HCT116 (cell line): ENCODE measurements around the gene SLC30A3. TPM values are rescaled to one million over a fixed set of nuclear protein-coding genes. Genes with fewer than 3 reads are reported as not detected.

Experiments used
- ATAC-seq: fragments of 200-7000 bp; cut with Tn5 transposase; 2 replicates; pipeline ENCODE4 v1.9.1; 2020; ENCODE audit warnings: mild to moderate bottlenecking, moderate library complexity
- BruUV-seq: library from RNA; stranded (reverse); fragments of 400-500 nt; replicated peaks from 2 replicates; lab custom pipeline; 2021; lab: Mats Ljungman, UMichigan
- CTCF ChIA-PET: fragments of 300-600 bp; sonication (Branson Sonifier 250); formaldehyde crosslinking; loops from one replicate; lab custom pipeline; 2021; ENCODE audit warnings: antibody characterized with exemption; lab: Charles Lee
- POLR2A ChIA-PET: fragments of 300-600, 350-600 bp; sonication (Branson Sonifier 250); formaldehyde crosslinking; loops from one replicate; lab custom pipeline; 2021; ENCODE audit warnings: antibody characterized with exemption; lab: Charles Lee
- RAD21 ChIA-PET, 2 experiments: fragments of 300-600 bp; sonication (Branson Sonifier 250); formaldehyde crosslinking; loops; one replicate each; lab custom pipeline; 2023; ENCODE audit warnings: low total read pairs in 2 of 2; ENCODE audit not compliant: uncharacterized antibody in 2 of 2, unreplicated experiment in 2 of 2, low non-redundant PET in 1 of 2; lab: Charles Lee
- DNase-seq: peaks from one replicate; pipeline ENCODE4 v3.0.0-alpha.2; 2010; ENCODE audit warnings: low read depth, low spot score
- H2AFZ ChIP-seq: fragments of 200-600 bp; shearing (Covaris generic), sonication (generic); 2 replicates; pipeline ENCODE4 v1.6.1; 2017; ENCODE audit warnings: low read depth, mixed run types, mixed read lengths, antibody characterized with exemption, low read length; ENCODE audit not compliant: poor library complexity, severe bottlenecking
- H3K27ac ChIP-seq: 2 replicates; pipeline ENCODE4 v1.5.1; 2012; ENCODE audit warnings: low read depth, low read length
- H3K27me3 ChIP-seq: fragments of 200-600 bp; sonication (generic); 2 replicates; pipeline ENCODE4 v1.6.1; 2016; ENCODE audit warnings: mixed run types, low read length, mixed read lengths; ENCODE audit not compliant: insufficient read depth
- H3K36me3 ChIP-seq, 2 experiments: fragments of 200-500 bp in 1 of 2; fragments of 200-600 bp in 1 of 2; sonication (Bioruptor generic) in 1 of 2; sonication (generic) in 1 of 2; 2 replicates each; pipeline versions ENCODE4 v1.5.1 to v1.6.1; 2014 to 2016; ENCODE audit warnings: low read length in 2 of 2, inconsistent platforms in 1 of 2, mixed read lengths in 1 of 2, mixed run types in 1 of 2; ENCODE audit not compliant: insufficient read depth in 2 of 2, control insufficient read depth in 1 of 2
- H3K4me1 ChIP-seq, 2 experiments: fragments of 200-600 bp in 1 of 2; sonication (generic) in 1 of 2; 2 replicates each; pipeline versions ENCODE4 v1.5.1 to v1.6.1; 2012 to 2017; ENCODE audit warnings: low read length in 2 of 2, inconsistent platforms in 1 of 2, mild to moderate bottlenecking in 1 of 2, mixed read lengths in 1 of 2, mixed run types in 1 of 2, moderate library complexity in 1 of 2; ENCODE audit not compliant: insufficient read depth in 2 of 2, control insufficient read depth in 1 of 2
- H3K4me2 ChIP-seq: fragments of 200-600 bp; sonication (generic); 2 replicates; pipeline ENCODE4 v1.6.1; 2017; ENCODE audit warnings: mixed run types, low read length, mixed read lengths
- H3K4me3 ChIP-seq, 2 experiments: fragments of 200-600 bp in 1 of 2; sonication (generic) in 1 of 2; replicated peaks in 1 of 2; 2 replicates each; pipeline ENCODE4 v1.5.1; 2011 to 2016; ENCODE audit warnings: low read length in 2 of 2, control low read depth in 1 of 2, low read depth in 1 of 2, mild to moderate bottlenecking in 1 of 2, mixed read lengths in 1 of 2, mixed run types in 1 of 2
- H3K79me2 ChIP-seq: fragments of 200-600 bp; sonication (generic); 2 replicates; pipeline ENCODE4 v1.6.1; 2017; ENCODE audit warnings: mild to moderate bottlenecking, mixed run types, low read length, moderate library complexity, mixed read lengths; ENCODE audit not compliant: insufficient read depth
- H3K9ac ChIP-seq: fragments of 200-600 bp; sonication (generic); 2 replicates; pipeline ENCODE4 v1.6.1; 2016; ENCODE audit warnings: low read length, mixed read lengths
- H3K9me2 ChIP-seq: fragments of 200-600 bp; sonication (generic), shearing (Covaris generic); 2 replicates; pipeline ENCODE4 v1.6.1; 2017; ENCODE audit warnings: mixed run types, mild to moderate bottlenecking, moderate library complexity; ENCODE audit not compliant: insufficient read depth
- H3K9me3 ChIP-seq, 2 experiments: fragments of 200-500 bp in 1 of 2; fragments of 200-600 bp in 1 of 2; sonication (Bioruptor generic) in 1 of 2; sonication (generic) in 1 of 2; 2 replicates each; pipeline ENCODE4 v1.6.1; 2014 to 2017; ENCODE audit warnings: low read length in 2 of 2, mixed read lengths in 2 of 2, inconsistent platforms in 1 of 2, low read depth in 1 of 2, mild to moderate bottlenecking in 1 of 2, mixed run types in 1 of 2, moderate library complexity in 1 of 2; ENCODE audit not compliant: control insufficient read depth in 1 of 2, insufficient read depth in 1 of 2
- H4K20me1 ChIP-seq: fragments of 200-600 bp; sonication (generic), shearing (Covaris generic); 2 replicates; pipeline ENCODE4 v1.6.1; 2017; ENCODE audit warnings: mixed run types, mild to moderate bottlenecking, moderate library complexity; ENCODE audit not compliant: insufficient read depth
- CEBPB ChIP-seq: IDR thresholded peaks from 2 replicates; pipeline ENCODE4 v1.6.1; 2012; ENCODE audit warnings: low read depth
- CTCF ChIP-seq, 3 experiments: fragments of 200-600 bp in 1 of 3; sonication (generic) in 1 of 3; IDR thresholded peaks in 2 of 3; conservative IDR thresholded peaks in 1 of 3; 2 replicates each; pipeline ENCODE4 v1.5.1; 2012 to 2017; ENCODE audit warnings: low read depth in 2 of 3, low read length in 2 of 3, antibody characterized with exemption in 1 of 3, borderline replicate concordance in 1 of 3, control low read depth in 1 of 3, mild to moderate bottlenecking in 1 of 3, mixed read lengths in 1 of 3, mixed run types in 1 of 3, moderate library complexity in 1 of 3; ENCODE audit not compliant: insufficient read depth in 1 of 3
- JUND ChIP-seq: IDR thresholded peaks from 2 replicates; pipeline ENCODE4 v1.6.1; 2012
- POLR2AphosphoS5 ChIP-seq: IDR thresholded peaks from 2 replicates; pipeline ENCODE4 v1.6.1; 2011; ENCODE audit warnings: mild to moderate bottlenecking, low read depth, low read length, moderate library complexity
- REST ChIP-seq: IDR thresholded peaks from 2 replicates; pipeline ENCODE4 v1.6.1; 2012; ENCODE audit warnings: low read depth
- SRF ChIP-seq: IDR thresholded peaks from 2 replicates; pipeline ENCODE4 v1.6.1; 2012; ENCODE audit warnings: low read depth
- intact Hi-C: fragments of 100-400 bp; cut with micrococcal nuclease; formaldehyde crosslinking; loops from 2 replicates; pipeline ENCODE4 v1.10.0; 2022
- total RNA-seq: library from RNA; stranded (reverse); gene quantifications from one replicate; pipeline ENCODE4 v1.2.1, GENCODE V29; 2021; ENCODE audit not compliant: unreplicated experiment

The SLC30A3 gene
- total RNA-seq, 1 experiment from 2014 or later, result 20.5 TPM

GRCh38 chr2:27308359-27308881, 45.6 kb upstream of the SLC30A3 start, which contains the start of gene UCN:
Gene UCN (minus strand): TSS chr2:27308445. CDS start chr2:27307895, 550 bp downstream.
- no peaks in the 10 kb centered on the region for H3K79me2 ChIP-seq
- ChIA-PET POLR2A (no interaction called here), CTCF (no interaction called here), RAD21 (no interaction called here)
- H3K9ac ChIP-seq, result no peak within 1 kb of the TSS
- H3K9me2 ChIP-seq, result no peaks in the 10 kb centered on the region
- H3K4me2 ChIP-seq, result no peak within 1 kb of the TSS
- no peaks in the 10 kb centered on the region for H4K20me1 ChIP-seq
- H3K27me3 ChIP-seq, result no peaks in the 10 kb centered on the region
- H3K4me1 ChIP-seq, result no peaks in the 10 kb centered on the region
- no peak for DNase-seq
- no peak within 1 kb of the TSS for H3K27ac ChIP-seq
- no peak for ATAC-seq
- no TSS peak for BruUV-seq
- peaks cover 0 to 5% of the 10 kb centered on the region in 2 experiments; a peak in 1 of 4 replicates for H3K36me3 ChIP-seq
- intact Hi-C loops, result no loop called here
- no peak within 1 kb of the TSS for H3K4me3 ChIP-seq
- TF ChIP-seq JUND (no peak), CEBPB (no peak), REST (peak; percentile 56; the same call in 1 of the 2 replicates), SRF (no peak), POLR2AphosphoS5 (no peak), CTCF (IDR thresholded peaks at IDR 0.05 in 2 of 3, conservative IDR thresholded peaks at IDR 0.05 in 1 of 3; ENCODE audit: borderline replicate concordance in 1 of 3, insufficient read depth in 1 of 3, low read depth in 2 of 3, low read length in 2 of 3) (no peak)
- no peaks in the 10 kb centered on the region for H3K9me3 ChIP-seq
- no peak within 1 kb of the TSS for H2AFZ ChIP-seq
